ENCODE data around the gene CARD19.

DNA sequence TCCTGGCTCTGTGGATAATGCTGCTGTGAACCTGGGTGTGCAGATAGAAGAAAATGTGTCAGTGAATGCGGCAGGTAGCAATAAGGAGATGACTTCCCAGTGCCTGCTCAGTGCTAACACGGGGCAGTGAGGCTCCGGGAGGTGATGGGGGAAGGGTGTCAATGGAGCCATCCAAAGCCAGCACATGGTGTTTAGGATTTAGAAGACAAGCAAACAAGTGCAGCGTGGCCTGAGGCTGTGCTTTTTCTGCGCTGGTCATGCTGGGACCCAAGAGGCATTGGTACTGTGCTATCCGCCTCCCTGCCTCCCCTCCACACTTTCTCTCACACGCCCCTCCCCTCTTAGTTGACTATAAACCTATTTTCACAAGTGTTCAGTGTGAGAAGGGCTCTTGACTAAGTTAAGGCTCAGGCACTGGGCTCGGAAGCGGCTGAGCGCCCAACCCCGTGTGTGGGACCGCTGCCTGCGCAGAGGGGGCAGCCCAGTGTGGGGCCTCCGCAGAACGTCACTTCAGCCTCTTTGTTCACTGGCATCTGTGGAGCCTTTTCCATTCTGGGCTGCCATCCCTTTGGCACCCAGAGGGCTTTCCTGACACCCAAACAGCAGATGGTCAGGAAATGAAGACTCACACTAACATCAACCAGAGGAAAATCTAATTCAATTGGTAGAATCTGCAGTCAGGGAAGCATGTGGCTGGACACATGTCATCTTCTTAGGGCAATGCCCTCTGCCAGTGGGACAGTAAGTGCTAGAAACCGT, 59.9 kb downstream of the CARD19 start:
- TF ChIP-seq, protein P1, sequence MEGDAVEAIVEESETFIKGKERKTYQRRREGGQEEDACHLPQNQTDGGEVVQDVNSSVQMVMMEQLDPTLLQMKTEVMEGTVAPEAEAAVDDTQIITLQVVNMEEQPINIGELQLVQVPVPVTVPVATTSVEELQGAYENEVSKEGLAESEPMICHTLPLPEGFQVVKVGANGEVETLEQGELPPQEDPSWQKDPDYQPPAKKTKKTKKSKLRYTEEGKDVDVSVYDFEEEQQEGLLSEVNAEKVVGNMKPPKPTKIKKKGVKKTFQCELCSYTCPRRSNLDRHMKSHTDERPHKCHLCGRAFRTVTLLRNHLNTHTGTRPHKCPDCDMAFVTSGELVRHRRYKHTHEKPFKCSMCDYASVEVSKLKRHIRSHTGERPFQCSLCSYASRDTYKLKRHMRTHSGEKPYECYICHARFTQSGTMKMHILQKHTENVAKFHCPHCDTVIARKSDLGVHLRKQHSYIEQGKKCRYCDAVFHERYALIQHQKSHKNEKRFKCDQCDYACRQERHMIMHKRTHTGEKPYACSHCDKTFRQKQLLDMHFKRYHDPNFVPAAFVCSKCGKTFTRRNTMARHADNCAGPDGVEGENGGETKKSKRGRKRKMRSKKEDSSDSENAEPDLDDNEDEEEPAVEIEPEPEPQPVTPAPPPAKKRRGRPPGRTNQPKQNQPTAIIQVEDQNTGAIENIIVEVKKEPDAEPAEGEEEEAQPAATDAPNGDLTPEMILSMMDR (IDR thresholded peaks at IDR 0.05), result no peak
- no peak for TF ChIP-seq POLR2A (IDR thresholded peaks at IDR 0.05)
